B cell (primary cell): ENCODE data around the gene CFAP70. TPM values are rescaled to one million over a fixed set of nuclear protein-coding genes. Genes with fewer than 3 reads are reported as not detected.

Experiments
- ATAC-seq: fragments of 200-7000 bp; cut with Tn5 transposase; one replicate; pipeline ENCODE4 v1.10.0; 2021; ENCODE audit warnings: low read depth, mild to moderate bottlenecking, moderate number of reproducible peaks, moderate library complexity
- CTCF ChIA-PET: fragments of 350-600 bp; sonication (Branson Sonifier 250); formaldehyde crosslinking; loops from one replicate; lab custom pipeline; 2021; ENCODE audit warnings: antibody characterized with exemption, inconsistent platforms; lab: Charles Lee
- POLR2A ChIA-PET: fragments of 350-600 bp; sonication (Branson Sonifier 250); formaldehyde crosslinking; loops from one replicate; lab custom pipeline; 2021; ENCODE audit warnings: antibody characterized with exemption; lab: Charles Lee
- DNase-seq: peaks from one replicate; pipeline ENCODE4 v3.0.0; 2013
- H2AFZ ChIP-seq: 2 replicates; pipeline ENCODE4 v1.6.1; 2012; ENCODE audit warnings: mild to moderate bottlenecking, low read depth, low read length; ENCODE audit not compliant: insufficient read depth, poor library complexity, severe bottlenecking
- H3K27ac ChIP-seq, 2 donors: 1 replicate in 1 of 2; 2 replicates in 1 of 2; pipeline ENCODE4 v1.5.1; 2012 to 2013; ENCODE audit warnings: low read length in 2 of 2, mild to moderate bottlenecking in 2 of 2, moderate library complexity in 1 of 2
- H3K27me3 ChIP-seq, 4 experiments: fragments of 200-600 bp in 1 of 4; sonication (generic) in 1 of 4; replicated peaks in 1 of 4; 1 replicate in 2 of 4; 2 replicates in 2 of 4; pipeline versions ENCODE4 v1.6.1 to v1.7.0; 2013 to 2016; ENCODE audit warnings: low read length in 3 of 4, mild to moderate bottlenecking in 2 of 4, mixed read lengths in 1 of 4, moderate library complexity in 1 of 4; ENCODE audit not compliant: insufficient read depth in 4 of 4, control insufficient read depth in 3 of 4; ENCODE audit errors: control extremely low read depth in 1 of 4
- H3K36me3 ChIP-seq, 2 experiments: replicated peaks in 1 of 2; 1 replicate in 1 of 2; 2 replicates in 1 of 2; pipeline versions ENCODE4 v1.6.1 to v1.7.1; 2013; ENCODE audit warnings: low read length in 1 of 2; ENCODE audit not compliant: insufficient read depth in 2 of 2, control insufficient read depth in 1 of 2; ENCODE audit errors: control extremely low read depth in 1 of 2, extremely low read depth in 1 of 2
- H3K4me1 ChIP-seq, 2 donors: fragments of 200-600 bp in 1 of 2; sonication (generic) in 1 of 2; 1 replicate in 1 of 2; 2 replicates in 1 of 2; pipeline versions ENCODE4 v1.5.1 to v1.6.1; 2013 to 2017; ENCODE audit warnings: low read length in 2 of 2; ENCODE audit not compliant: control insufficient read depth in 2 of 2, insufficient read depth in 2 of 2
- H3K4me2 ChIP-seq: replicated peaks from 2 replicates; pipeline ENCODE3; 2012; ENCODE audit warnings: mild to moderate bottlenecking, low read depth, low read length; ENCODE audit not compliant: poor library complexity, severe bottlenecking
- H3K4me3 ChIP-seq, 5 experiments: fragments of 200-600 bp in 1 of 5; sonication (generic) in 1 of 5; 1 replicate in 3 of 5; 2 replicates in 2 of 5; pipeline versions ENCODE4 v1.5.1 to v1.7.0; 2011 to 2016; ENCODE audit warnings: low read length in 4 of 5, mild to moderate bottlenecking in 4 of 5, low read depth in 2 of 5, control low read depth in 1 of 5, moderate library complexity in 1 of 5; ENCODE audit not compliant: insufficient read depth in 1 of 5; ENCODE audit errors: control extremely low read depth in 1 of 5, extremely low read depth in 1 of 5
- H3K79me2 ChIP-seq: fragments of 200-600 bp; sonication (generic); one replicate; pipeline ENCODE4 v1.6.0; 2016; ENCODE audit warnings: low read length; ENCODE audit not compliant: control insufficient read depth, insufficient read depth
- H3K9ac ChIP-seq: fragments of 200-600 bp; sonication (generic); 2 replicates; pipeline ENCODE4 v1.6.1; 2017; ENCODE audit warnings: mild to moderate bottlenecking, low read length, moderate library complexity
- H3K9me3 ChIP-seq, 3 donors: one replicate each; pipeline versions ENCODE4 v1.6.1 to v1.7.1; 2013; ENCODE audit warnings: low read length in 2 of 3; ENCODE audit not compliant: control insufficient read depth in 2 of 3, insufficient read depth in 1 of 3; ENCODE audit errors: control extremely low read depth in 1 of 3
- H4K20me1 ChIP-seq: 2 replicates; pipeline ENCODE4 v1.6.0; 2012; ENCODE audit warnings: mild to moderate bottlenecking, low read length; ENCODE audit not compliant: insufficient read depth, control insufficient read depth, poor library complexity, severe bottlenecking
- H3K27ac Mint-ChIP-seq: one replicate; pipeline ENCODE4 v1.8.0; 2021; ENCODE audit warnings: mixed read lengths
- H3K27me3 Mint-ChIP-seq: one replicate; pipeline ENCODE4 v1.8.0; 2021; ENCODE audit warnings: mixed read lengths
- H3K4me1 Mint-ChIP-seq: one replicate; pipeline ENCODE4 v1.8.0; 2021; ENCODE audit warnings: mixed read lengths
- H3K4me3 Mint-ChIP-seq: one replicate; pipeline ENCODE4 v1.8.0; 2021; ENCODE audit warnings: mixed read lengths
- H3K9me3 Mint-ChIP-seq: one replicate; pipeline ENCODE4 v1.8.0; 2022; ENCODE audit warnings: mixed read lengths; ENCODE audit not compliant: insufficient read depth
- CTCF ChIP-seq: fragments of 200-600 bp; IDR thresholded peaks from one replicate; pipeline ENCODE4 v1.8.0; 2022; ENCODE audit warnings: antibody characterized with exemption, mild to moderate bottlenecking
- EZH2 ChIP-seq: IDR thresholded peaks from 2 replicates; pipeline ENCODE4 v1.6.1; 2012; ENCODE audit warnings: borderline replicate concordance, low read depth, mild to moderate bottlenecking, moderate library complexity, low read length; ENCODE audit not compliant: insufficient read depth, poor library complexity, severe bottlenecking
- WGBS: methylation state at CpG from one replicate; pipeline ENCODE4 v1.1.5; 2013; ENCODE audit warnings: missing lambda C conversion rate; ENCODE audit not compliant: insufficient coverage; 5-methylcytosine and 5-hydroxymethylcytosine counted together
- intact Hi-C: fragments of 100-400 bp; cut with micrococcal nuclease; formaldehyde crosslinking; loops from one replicate; pipeline ENCODE4 v1.10.0; 2022
- polyA plus RNA-seq: library from polyadenylated mRNA; depleted of rRNA; stranded (reverse); fragments of >200 nt; gene quantifications from 2 replicates; pipeline ENCODE4 v1.2.3, GENCODE V29; 2012
- total RNA-seq, 2 donors: library from RNA; stranded (reverse); fragments of 120-200 nt in 1 of 2; gene quantifications; 1 replicate in 1 of 2; 2 replicates in 1 of 2; pipeline versions ENCODE4 v1.2.3 to v1.2.4, GENCODE V29; 2013 to 2022

CFAP70 gene
- total and polyA plus RNA-seq, 2 donors (not counting 1 experiment from before 2014, with no cell fraction given): 1.6 to 3.6 TPM

GRCh38 chr10:73206385-73206784, 152.3 kb downstream of the CFAP70 start:
- no peak for ATAC-seq
- H3K36me3 ChIP-seq: peaks cover 0 to 3% of the 10 kb centered on the region in 2 experiments
- no peak overlapping the region for H3K4me2 ChIP-seq
- no peaks in the 10 kb centered on the region for H3K9me3 ChIP-seq
- H3K27ac ChIP-seq: no peak overlapping the region
- no peaks in the 10 kb centered on the region for H4K20me1 ChIP-seq
- TF ChIP-seq EZH2: no peak
- TF ChIP-seq CTCF: no peak
- no peak overlapping the region for H2AFZ ChIP-seq
- no peaks in the 10 kb centered on the region for H3K4me1 ChIP-seq
- ChIA-PET POLR2A (no interaction called here), CTCF (no interaction called here)
- Mint-ChIP-seq H3K4me3 (no peak overlapping the region), H3K9me3 (no peaks in the 10 kb centered on the region), H3K27me3 (no peaks in the 10 kb centered on the region), H3K4me1 (no peaks in the 10 kb centered on the region), H3K27ac (no peak overlapping the region)
- intact Hi-C loops: no loop called here
- H3K9ac ChIP-seq: no peak overlapping the region
- no peaks in the 10 kb centered on the region for H3K79me2 ChIP-seq
- H3K4me3 ChIP-seq: no peak overlapping the region
- no peaks in the 10 kb centered on the region for H3K27me3 ChIP-seq
- DNase-seq: no peak
- 96% methylated on average over 4 of the region's 5 CpGs for WGBS

GRCh38 chr10:73205890-73206289, 152.8 kb downstream of the CFAP70 start:
- no peak overlapping the region for H3K4me3 Mint-ChIP-seq
- H3K27me3 Mint-ChIP-seq: no peaks in the 10 kb centered on the region
- no peak for TF ChIP-seq EZH2
- no peak for TF ChIP-seq CTCF
- H3K9me3 Mint-ChIP-seq: no peaks in the 10 kb centered on the region
- no peak overlapping the region for H3K27ac Mint-ChIP-seq
- 100% methylated on average over 1 of the region's 1 CpG for WGBS
- H3K36me3 ChIP-seq: peaks cover 0 to 3% of the 10 kb centered on the region in 2 experiments
- H2AFZ ChIP-seq: no peak overlapping the region
- no peak overlapping the region for H3K27ac ChIP-seq
- H4K20me1 ChIP-seq: no peaks in the 10 kb centered on the region
- no peaks in the 10 kb centered on the region for H3K79me2 ChIP-seq
- no peaks in the 10 kb centered on the region for H3K9me3 ChIP-seq
- ChIA-PET CTCF (no interaction called here), POLR2A (no interaction called here)
- no peak overlapping the region for H3K4me3 ChIP-seq
- intact Hi-C loops: no loop called here
- no peak for DNase-seq
- H3K4me1 Mint-ChIP-seq: no peaks in the 10 kb centered on the region
- H3K4me1 ChIP-seq: no peaks in the 10 kb centered on the region
- H3K4me2 ChIP-seq: no peak overlapping the region
- H3K27me3 ChIP-seq: no peaks in the 10 kb centered on the region
- H3K9ac ChIP-seq: no peak overlapping the region
- no peak for ATAC-seq
